ACC112 (cell line): Measurements from ENCODE around the gene NEURL2.

ENCODE experiments used
- H2AFZ ChIP-seq: fragments of 200-600 bp; sonication (generic); one replicate; pipeline ENCODE4 v1.6.0; 2017; ENCODE audit warnings: antibody characterized with exemption, low read length; ENCODE audit not compliant: unreplicated experiment
- H3K27ac ChIP-seq: fragments of 200-600 bp; sonication (generic); 2 replicates; pipeline ENCODE4 v1.5.1; 2014; ENCODE audit warnings: low read depth, mild to moderate bottlenecking, antibody characterized with exemption, low read length, moderate library complexity
- H3K27me3 ChIP-seq: fragments of 200-600 bp; sonication (generic); 2 replicates; pipeline ENCODE4 v1.6.1; 2014; ENCODE audit warnings: mild to moderate bottlenecking, antibody characterized with exemption, low read length, moderate library complexity, mixed read lengths; ENCODE audit not compliant: insufficient read depth
- H3K36me3 ChIP-seq: fragments of 200-600 bp; sonication (generic); 2 replicates; pipeline ENCODE4 v1.6.1; 2016; ENCODE audit warnings: mild to moderate bottlenecking, antibody characterized with exemption, low read length, moderate library complexity, mixed read lengths; ENCODE audit not compliant: insufficient read depth
- H3K4me1 ChIP-seq: fragments of 200-600 bp; sonication (generic); one replicate; pipeline ENCODE4 v1.6.1; 2016; ENCODE audit warnings: low read length, mixed read lengths; ENCODE audit not compliant: insufficient read depth, unreplicated experiment, control insufficient read depth
- H3K4me3 ChIP-seq: fragments of 200-600 bp; sonication (generic); 2 replicates; pipeline ENCODE4 v1.5.1; 2014; ENCODE audit warnings: mild to moderate bottlenecking, low read depth, low read length
- H3K79me2 ChIP-seq: fragments of 200-600 bp; sonication (generic); one replicate; pipeline ENCODE4 v1.6.0; 2016; ENCODE audit warnings: low read length; ENCODE audit not compliant: control insufficient read depth, unreplicated experiment, insufficient read depth

NEURL2 gene

DNA sequence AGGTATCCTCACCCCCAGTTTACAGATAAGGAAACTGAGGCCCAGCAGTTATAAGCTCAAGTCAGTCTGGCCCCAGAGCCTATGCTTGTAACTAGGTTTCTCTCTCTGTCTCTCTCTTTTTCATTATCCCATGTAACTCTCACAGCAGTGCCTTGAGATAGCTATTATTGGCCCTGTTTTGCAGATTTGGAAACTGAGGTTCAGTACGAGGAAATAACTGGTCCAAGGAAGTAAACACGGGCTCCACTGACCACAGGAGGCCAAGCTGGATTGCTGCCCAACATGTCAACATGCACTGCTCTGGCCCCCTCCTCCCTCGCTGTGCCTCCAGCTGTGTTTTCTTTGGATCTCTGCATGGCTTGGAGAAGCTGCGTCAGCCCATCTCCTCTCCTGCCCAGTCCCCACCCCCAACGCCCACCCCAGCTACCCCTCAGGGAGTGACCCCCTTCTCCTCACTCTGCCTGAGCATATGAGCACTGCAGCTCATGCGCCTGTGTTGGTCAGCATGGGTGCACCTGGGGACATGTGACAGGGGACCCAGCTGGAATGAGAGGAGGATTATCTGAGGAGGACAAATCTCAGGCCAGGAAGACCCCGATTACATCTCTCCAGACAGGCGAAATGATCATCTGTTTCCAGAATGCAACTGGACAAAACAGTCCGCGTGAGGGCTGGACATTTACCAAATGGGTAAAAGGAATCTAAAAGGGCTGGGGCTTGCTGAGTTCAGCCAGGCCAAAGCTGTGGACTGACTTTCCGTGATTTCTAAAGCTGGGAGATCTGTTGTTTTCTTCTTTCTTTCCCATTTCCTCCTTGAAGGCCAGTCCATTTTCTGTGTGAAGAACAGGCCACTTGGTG lies 28.8 kb upstream of the NEURL2 start:
- Histone ChIP-seq H3K27me3 (no peaks in the 10 kb centered on the region), H3K36me3 (no peaks in the 10 kb centered on the region), H3K79me2 (no peaks in the 10 kb centered on the region), H3K4me3 (no peak overlapping the region), H2AFZ (no peak overlapping the region), H3K4me1 (peaks cover 25% of the 10 kb centered on the region), H3K27ac (no peak overlapping the region)

- H3K4me3 ChIP-seq, result no peak overlapping the region
- no peak overlapping the region for H3K27ac ChIP-seq
- no peaks in the 10 kb centered on the region for H3K79me2 ChIP-seq
- H3K36me3 ChIP-seq, result no peaks in the 10 kb centered on the region
- H3K27me3 ChIP-seq, result no peaks in the 10 kb centered on the region
- peaks cover 18% of the 10 kb centered on the region for H3K4me1 ChIP-seq
- no peak overlapping the region for H2AFZ ChIP-seq
Measured at GRCh38 chr20:45918779-45919537, 27.9 kb upstream of the NEURL2 start.

- Histone ChIP-seq H3K4me3 (no peak overlapping the region), H3K27me3 (no peaks in the 10 kb centered on the region), H2AFZ (no peak overlapping the region), H3K27ac (no peak overlapping the region), H3K79me2 (no peaks in the 10 kb centered on the region), H3K36me3 (no peaks in the 10 kb centered on the region), H3K4me1 (peaks cover 18% of the 10 kb centered on the region)
Measured at GRCh38 chr20:45918182-45918737, 27.3 kb upstream of the NEURL2 start.

DNA sequence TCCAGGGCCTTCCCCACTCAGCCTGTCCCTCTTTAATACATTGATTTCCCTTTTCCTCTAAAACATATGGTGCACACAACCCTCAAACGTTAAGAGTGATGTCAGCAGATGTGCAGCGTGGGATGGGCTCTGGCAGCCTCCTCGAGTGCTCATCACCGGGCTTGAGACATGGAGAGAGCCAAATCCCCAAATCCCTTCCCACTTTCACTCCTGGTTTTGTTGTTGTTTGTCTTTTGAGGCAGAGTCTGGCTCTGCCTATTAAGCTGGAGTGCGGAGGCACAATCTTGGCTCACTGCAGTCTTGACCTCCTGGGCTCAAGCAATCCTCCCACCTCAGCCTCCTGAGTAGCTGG lies 26.8 kb upstream of the NEURL2 start:
- Histone ChIP-seq H2AFZ (no peak overlapping the region), H3K4me3 (no peak overlapping the region), H3K4me1 (peaks cover 18% of the 10 kb centered on the region), H3K27me3 (no peaks in the 10 kb centered on the region), H3K27ac (no peak overlapping the region), H3K36me3 (no peaks in the 10 kb centered on the region), H3K79me2 (no peaks in the 10 kb centered on the region)

DNA sequence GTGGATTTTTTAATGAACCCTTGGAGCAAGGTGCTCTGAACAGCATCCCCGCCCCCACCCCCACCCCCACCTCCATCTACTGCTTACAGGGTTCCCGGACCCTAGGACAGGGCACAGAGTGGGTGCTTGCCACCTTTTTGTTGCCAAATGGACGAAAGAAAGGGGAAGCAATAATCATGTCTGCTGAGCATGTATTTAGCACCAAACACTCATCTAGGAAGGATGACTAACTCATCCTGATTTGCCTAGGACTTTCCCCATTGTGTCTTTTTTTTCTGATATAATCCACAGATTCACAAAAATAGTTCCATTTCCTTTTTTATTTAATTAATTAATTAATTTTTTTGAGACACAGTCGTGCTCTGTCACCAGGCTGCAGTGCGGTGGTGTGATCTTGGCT lies 22.1 kb upstream of the NEURL2 start:
- Histone ChIP-seq H3K4me3 (no peak overlapping the region), H2AFZ (no peak overlapping the region), H3K36me3 (no peaks in the 10 kb centered on the region), H3K79me2 (no peaks in the 10 kb centered on the region), H3K27ac (no peak overlapping the region), H3K4me1 (peaks cover 13% of the 10 kb centered on the region), H3K27me3 (no peaks in the 10 kb centered on the region)

DNA sequence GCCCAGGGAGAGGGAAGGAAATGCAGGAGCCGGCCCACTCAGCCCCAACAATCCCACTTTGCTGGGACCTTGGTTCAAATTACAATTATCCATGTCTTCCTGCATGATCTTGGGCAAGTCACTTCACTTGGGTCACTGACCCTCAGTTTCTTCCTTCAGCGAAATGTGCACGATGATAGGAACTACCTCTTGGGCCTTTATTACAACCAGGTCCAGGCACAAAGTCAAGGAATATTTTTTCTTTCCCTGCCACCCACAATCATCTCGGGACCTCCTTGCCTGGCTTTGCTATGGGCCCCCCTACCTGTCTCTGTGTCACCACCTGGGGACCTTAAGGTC lies 21.3 kb upstream of the NEURL2 start:
- H3K4me3 ChIP-seq, result peak overlapping the region; percentile 71
- peaks cover 13% of the 10 kb centered on the region for H3K4me1 ChIP-seq
- no peaks in the 10 kb centered on the region for H3K27me3 ChIP-seq
- no peaks in the 10 kb centered on the region for H3K36me3 ChIP-seq
- no peaks in the 10 kb centered on the region for H3K79me2 ChIP-seq
- peak overlapping the region; percentile 58 for H2AFZ ChIP-seq
- H3K27ac ChIP-seq, result no peak overlapping the region

GRCh38 chr20:45911486-45912343 lies 20.7 kb upstream of the NEURL2 start, which contains the start of gene PLTP:
PLTP (minus strand) TSS chr20:45912155; CDS start chr20:45911452, 703 bp downstream.
- Histone ChIP-seq H3K79me2 (no peaks in the 10 kb centered on the region), H2AFZ (peak within 1 kb of the TSS; percentile 58), H3K4me1 (peaks cover 13% of the 10 kb centered on the region), H3K27me3 (no peaks in the 10 kb centered on the region), H3K27ac (no peak within 1 kb of the TSS), H3K4me3 (peak within 1 kb of the TSS; percentile 71), H3K36me3 (no peaks in the 10 kb centered on the region)

- Histone ChIP-seq H3K4me3 (peak overlapping the region; percentile 71), H3K36me3 (no peaks in the 10 kb centered on the region), H3K4me1 (peaks cover 15% of the 10 kb centered on the region), H3K27me3 (no peaks in the 10 kb centered on the region), H3K79me2 (no peaks in the 10 kb centered on the region), H2AFZ (peak overlapping the region; percentile 58), H3K27ac (no peak overlapping the region)
Measured at GRCh38 chr20:45910670-45911485, 19.9 kb upstream of the NEURL2 start.

DNA sequence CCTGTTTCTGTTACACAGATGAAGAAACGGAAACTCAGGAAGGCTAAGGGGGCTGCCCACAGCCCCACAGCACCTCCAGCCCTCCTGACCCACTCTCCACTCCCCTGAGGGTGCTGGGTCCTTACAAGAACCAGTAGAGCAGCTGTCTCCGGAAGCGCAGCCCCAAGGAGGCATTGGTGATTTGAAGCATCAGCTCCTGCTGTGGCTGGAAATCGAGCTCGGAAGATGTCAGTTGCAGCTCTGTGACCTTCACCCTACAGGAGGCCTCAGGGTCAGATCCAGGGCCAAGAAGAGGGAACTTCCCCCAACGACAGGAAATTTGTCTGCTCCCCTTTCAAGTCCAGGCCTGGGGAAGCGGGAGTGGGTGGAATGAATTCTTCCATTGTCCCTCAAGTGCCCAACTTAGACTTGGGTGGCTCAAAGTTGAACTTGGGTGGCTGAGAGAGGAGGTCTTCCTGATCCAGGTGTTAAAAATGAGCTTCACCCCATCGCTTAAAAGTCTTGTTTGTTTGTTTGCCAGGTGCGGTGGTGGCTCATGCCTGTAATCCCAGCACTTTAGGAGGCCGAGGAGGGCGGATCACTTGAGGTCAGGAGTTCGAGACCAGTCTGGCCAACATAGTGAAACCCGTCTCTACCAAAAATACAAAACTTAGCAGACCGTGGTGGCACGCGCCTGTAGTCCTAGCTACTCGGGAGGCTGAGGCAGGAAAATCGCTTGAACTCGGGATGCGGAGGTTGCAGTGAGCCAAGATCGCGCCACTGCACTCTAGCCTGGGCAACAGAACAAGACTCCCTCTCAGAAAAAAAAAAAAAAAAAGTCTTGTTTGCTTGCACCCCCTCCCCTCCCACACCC lies 19.0 kb upstream of the NEURL2 start:
- H3K36me3 ChIP-seq, result no peaks in the 10 kb centered on the region
- no peak overlapping the region for H3K27ac ChIP-seq
- H2AFZ ChIP-seq, result no peak overlapping the region
- H3K4me1 ChIP-seq, result peaks cover 20% of the 10 kb centered on the region
- H3K27me3 ChIP-seq, result no peaks in the 10 kb centered on the region
- H3K4me3 ChIP-seq, result 0 out of 2 replicates have a peak overlapping the region, but pooled peaks have one; percentile 2
- no peaks in the 10 kb centered on the region for H3K79me2 ChIP-seq
